Measurements from ENCODE around the gene ARHGDIB.

Gene ARHGDIB

GRCh38 chr12:14903386-14904098 is 57.9 kb downstream of the ARHGDIB start:
- TF ChIP-seq CTCF (IDR thresholded peaks at IDR 0.05; ENCODE audit: low read depth, low read length): no peak

GRCh38 chr12:14902465-14902864 is 58.9 kb downstream of the ARHGDIB start:
- Histone ChIP-seq H3K4me3 (ENCODE audit: low read depth, low read length) (no peak overlapping the region), H3K27me3 (no peaks in the 10 kb centered on the region), H3K9me3 (no peaks in the 10 kb centered on the region), H3K36me3 (no peaks in the 10 kb centered on the region), H3K4me1 (peaks cover 5% of the 10 kb centered on the region; the same call in 1 of the 2 replicates)
- no peak for DNase-seq
- TF ChIP-seq CTCF (IDR thresholded peaks at IDR 0.05; ENCODE audit: low read depth, low read length): no peak

More at GRCh38 chr12:14903386-14904098, 57.9 kb downstream of the ARHGDIB start:
- H3K4me1 ChIP-seq: peaks cover 5% of the 10 kb centered on the region; the same call in 1 of the 2 replicates
- H3K9me3 ChIP-seq: no peaks in the 10 kb centered on the region
- H3K36me3 ChIP-seq: no peaks in the 10 kb centered on the region
- no peak for DNase-seq
- no peaks in the 10 kb centered on the region for H3K27me3 ChIP-seq
- no peak overlapping the region for H3K4me3 ChIP-seq (ENCODE audit: low read depth, low read length)

GRCh38 chr12:14901228-14901562 is 60.2 kb downstream of the ARHGDIB start:
- Histone ChIP-seq H3K4me3 (ENCODE audit: low read depth, low read length) (no peak overlapping the region), H3K36me3 (no peaks in the 10 kb centered on the region), H3K9me3 (no peaks in the 10 kb centered on the region), H3K27me3 (no peaks in the 10 kb centered on the region), H3K4me1 (peaks cover 15% of the 10 kb centered on the region)
- peak; percentile 40 for TF ChIP-seq CTCF (IDR thresholded peaks at IDR 0.05; ENCODE audit: low read depth, low read length)
- no peak for DNase-seq

- no peaks in the 10 kb centered on the region for H3K27me3 ChIP-seq
- H3K4me1 ChIP-seq: peaks cover 15% of the 10 kb centered on the region
- H3K36me3 ChIP-seq: no peaks in the 10 kb centered on the region
- no peak for TF ChIP-seq CTCF (IDR thresholded peaks at IDR 0.05; ENCODE audit: low read depth, low read length)
- H3K4me3 ChIP-seq (ENCODE audit: low read depth, low read length): no peak overlapping the region
- no peak for DNase-seq
- no peaks in the 10 kb centered on the region for H3K9me3 ChIP-seq
These were observed 60.7 kb downstream of the ARHGDIB start for GRCh38 chr12:14900521-14901227.

- Histone ChIP-seq H3K4me3 (ENCODE audit: low read depth, low read length) (no peak overlapping the region), H3K9me3 (no peaks in the 10 kb centered on the region), H3K36me3 (no peaks in the 10 kb centered on the region), H3K27me3 (no peaks in the 10 kb centered on the region), H3K4me1 (peaks cover 20% of the 10 kb centered on the region)
- TF ChIP-seq CTCF (IDR thresholded peaks at IDR 0.05; ENCODE audit: low read depth, low read length): no peak
- no peak for DNase-seq
These were observed 64.8 kb downstream of the ARHGDIB start for GRCh38 chr12:14896521-14897169.

All from BE2C (cell line).